GM12873 (cell line): ENCODE measurements around the gene DPYD.

Experiments
- TF ChIP-seq, protein P1 (sequence below): IDR thresholded peaks from 2 replicates; pipeline ENCODE4 v1.5.1; 2012; ENCODE audit warnings: low read depth, mild to moderate bottlenecking, moderate library complexity, low read length, control low read depth; ENCODE audit not compliant: insufficient read depth; ENCODE audit errors: missing control alignments

The DPYD gene

GRCh38 chr1:97533358-97533757 lies 387.5 kb downstream of the DPYD start:
- TF ChIP-seq, protein P1, sequence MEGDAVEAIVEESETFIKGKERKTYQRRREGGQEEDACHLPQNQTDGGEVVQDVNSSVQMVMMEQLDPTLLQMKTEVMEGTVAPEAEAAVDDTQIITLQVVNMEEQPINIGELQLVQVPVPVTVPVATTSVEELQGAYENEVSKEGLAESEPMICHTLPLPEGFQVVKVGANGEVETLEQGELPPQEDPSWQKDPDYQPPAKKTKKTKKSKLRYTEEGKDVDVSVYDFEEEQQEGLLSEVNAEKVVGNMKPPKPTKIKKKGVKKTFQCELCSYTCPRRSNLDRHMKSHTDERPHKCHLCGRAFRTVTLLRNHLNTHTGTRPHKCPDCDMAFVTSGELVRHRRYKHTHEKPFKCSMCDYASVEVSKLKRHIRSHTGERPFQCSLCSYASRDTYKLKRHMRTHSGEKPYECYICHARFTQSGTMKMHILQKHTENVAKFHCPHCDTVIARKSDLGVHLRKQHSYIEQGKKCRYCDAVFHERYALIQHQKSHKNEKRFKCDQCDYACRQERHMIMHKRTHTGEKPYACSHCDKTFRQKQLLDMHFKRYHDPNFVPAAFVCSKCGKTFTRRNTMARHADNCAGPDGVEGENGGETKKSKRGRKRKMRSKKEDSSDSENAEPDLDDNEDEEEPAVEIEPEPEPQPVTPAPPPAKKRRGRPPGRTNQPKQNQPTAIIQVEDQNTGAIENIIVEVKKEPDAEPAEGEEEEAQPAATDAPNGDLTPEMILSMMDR: no peak

GRCh38 chr1:97529600-97529999 lies 391.2 kb downstream of the DPYD start:
- TF ChIP-seq, protein P1: no peak

GRCh38 chr1:97524211-97524610 lies 396.6 kb downstream of the DPYD start:
- TF ChIP-seq, protein P1: no peak

- TF ChIP-seq, protein P1: no peak
These were observed 404.2 kb downstream of the DPYD start for GRCh38 chr1:97516588-97516987.

DNA sequence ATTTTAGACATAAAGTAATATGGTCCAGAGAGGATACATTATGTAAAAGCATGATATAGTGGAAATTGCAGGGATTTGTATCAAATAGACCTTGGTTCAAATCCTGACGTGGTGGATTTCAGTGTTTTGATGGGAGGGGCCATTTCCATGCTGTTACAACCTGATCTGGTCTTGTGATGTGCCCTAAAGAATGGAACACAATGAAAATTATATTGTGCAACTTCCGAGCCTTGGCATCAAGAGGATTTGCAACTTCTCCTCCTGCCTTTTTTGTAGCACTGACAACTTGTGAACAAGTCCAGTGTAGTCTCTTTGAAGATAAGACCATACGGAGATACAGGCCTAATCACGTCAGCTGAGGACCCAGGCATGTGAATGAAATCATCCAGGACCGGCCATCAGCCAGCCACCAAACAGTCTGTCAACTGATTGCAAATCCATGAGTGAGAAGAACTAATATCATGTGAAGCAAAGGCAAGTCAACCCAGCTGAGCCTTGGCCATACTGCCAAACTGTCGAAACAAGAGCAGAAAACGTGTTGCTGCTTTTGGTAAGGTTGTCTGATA lies 412.1 kb downstream of the DPYD start:
- TF ChIP-seq, protein P1: no peak

DNA sequence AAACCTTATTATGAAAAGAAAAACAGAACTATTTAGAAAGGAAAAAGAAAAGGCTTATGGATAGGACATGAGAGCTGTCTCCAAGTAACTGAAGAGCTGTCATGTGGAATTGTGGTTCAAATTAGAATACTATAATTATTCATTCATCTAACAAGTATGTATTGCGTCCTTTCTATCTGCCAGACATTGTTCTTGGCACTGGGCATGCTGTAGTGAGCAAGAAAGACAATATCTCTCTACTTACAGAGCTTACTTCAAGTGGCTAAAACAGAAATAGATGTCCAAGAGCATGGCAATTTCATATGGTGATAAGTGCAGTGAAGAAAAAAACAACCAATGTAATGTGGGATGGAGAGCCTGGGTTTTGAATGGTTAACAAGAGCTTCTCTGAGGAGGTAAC lies 413.0 kb downstream of the DPYD start:
- TF ChIP-seq, protein P1: no peak

DNA sequence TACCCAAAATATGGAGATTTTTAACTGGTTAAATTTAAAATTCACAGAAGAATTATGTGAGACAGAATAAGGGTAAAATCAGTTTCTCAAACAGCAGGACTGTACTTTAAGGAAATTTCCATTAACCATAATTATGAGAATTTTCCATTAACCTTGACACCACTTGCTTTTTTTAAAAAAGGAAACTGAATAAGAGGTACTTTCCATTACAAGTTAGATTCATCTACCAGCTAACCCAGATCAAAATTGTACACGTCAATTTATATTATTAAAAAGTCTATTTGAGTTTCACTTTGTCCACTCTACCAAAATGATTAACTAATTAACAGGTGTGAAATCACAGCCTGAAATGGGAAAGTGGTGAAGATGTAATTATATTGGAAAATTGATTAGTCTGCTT lies 414.5 kb downstream of the DPYD start:
- TF ChIP-seq, protein P1: no peak
